Astrocyte (in vitro differentiated cells and primary cell): ENCODE results near the gene CPED1. TPM values are rescaled to one million over a fixed set of nuclear protein-coding genes. Genes with fewer than 3 reads are reported as not detected.
"Not testable (repeated sequence)": the region's sequence is repeated elsewhere in the genome, so short reads cannot be mapped to it uniquely, and the experiment has no call there.

ENCODE experiments used
- DNase-seq: peaks from one replicate; pipeline ENCODE4 v3.0.0-alpha.2; 2010; ENCODE audit warnings: low read depth
- FAIRE-seq: peaks from 2 replicates; lab custom pipeline; 2011; peaks lifted over from hg19 to GRCh38; lab: Jason Lieb, UNC
- H2AFZ ChIP-seq: 2 replicates; pipeline ENCODE4 v1.6.0; 2012; ENCODE audit warnings: low read depth, low read length, inconsistent platforms
- H3K27ac ChIP-seq: 2 replicates; pipeline ENCODE4 v1.5.1; 2011; ENCODE audit warnings: low read depth, low read length, inconsistent platforms
- H3K27me3 ChIP-seq: 2 replicates; pipeline ENCODE4 v1.6.0; 2011; ENCODE audit warnings: low read length, inconsistent platforms; ENCODE audit not compliant: insufficient read depth
- H3K36me3 ChIP-seq: 2 replicates; pipeline ENCODE4 v1.5.1; 2011; ENCODE audit warnings: low read length, inconsistent platforms; ENCODE audit not compliant: insufficient read depth
- H3K4me1 ChIP-seq: 2 replicates; pipeline ENCODE4 v1.5.1; 2011; ENCODE audit warnings: low read length, inconsistent platforms; ENCODE audit not compliant: insufficient read depth
- H3K4me2 ChIP-seq: 2 replicates; pipeline ENCODE4 v1.6.0; 2012; ENCODE audit warnings: low read length, inconsistent platforms
- H3K4me3 ChIP-seq: 2 replicates; pipeline ENCODE4 v1.5.1; 2011; ENCODE audit warnings: low read depth, mild to moderate bottlenecking, low read length, inconsistent platforms; ENCODE audit not compliant: insufficient read depth
- H3K79me2 ChIP-seq: 2 replicates; pipeline ENCODE4 v1.6.0; 2012; ENCODE audit warnings: mild to moderate bottlenecking, low read length, inconsistent platforms; ENCODE audit not compliant: insufficient read depth
- H3K9ac ChIP-seq: 2 replicates; pipeline ENCODE4 v1.6.0; 2012; ENCODE audit warnings: mild to moderate bottlenecking, low read length, inconsistent platforms
- H3K9me3 ChIP-seq: 2 replicates; pipeline ENCODE4 v1.5.1; 2012; ENCODE audit warnings: low read depth, mild to moderate bottlenecking, low read length, inconsistent platforms; ENCODE audit not compliant: insufficient read depth
- H4K20me1 ChIP-seq: 2 replicates; pipeline ENCODE4 v1.6.0; 2012; ENCODE audit warnings: low read length, inconsistent platforms; ENCODE audit not compliant: insufficient read depth
- H3K27ac Mint-ChIP-seq: one replicate; pipeline ENCODE4 v1.8.0; 2021; ENCODE audit warnings: mild to moderate bottlenecking, mixed read lengths; ENCODE audit not compliant: unreplicated experiment
- H3K27me3 Mint-ChIP-seq: one replicate; pipeline ENCODE4 v1.8.0; 2021; ENCODE audit warnings: low read depth, mixed read lengths; ENCODE audit not compliant: unreplicated experiment
- H3K36me3 Mint-ChIP-seq: one replicate; pipeline ENCODE4 v1.8.0; 2021; ENCODE audit warnings: low read depth, mixed read lengths; ENCODE audit not compliant: unreplicated experiment
- H3K4me1 Mint-ChIP-seq: one replicate; pipeline ENCODE4 v1.8.0; 2021; ENCODE audit warnings: low read depth, mixed read lengths; ENCODE audit not compliant: unreplicated experiment
- H3K4me3 Mint-ChIP-seq: one replicate; pipeline ENCODE4 v1.8.0; 2021; ENCODE audit warnings: mild to moderate bottlenecking, moderate library complexity, mixed read lengths; ENCODE audit not compliant: unreplicated experiment
- H3K9me3 Mint-ChIP-seq: one replicate; pipeline ENCODE4 v1.8.0; 2021; ENCODE audit warnings: mild to moderate bottlenecking, mixed read lengths; ENCODE audit not compliant: unreplicated experiment
- CTCF ChIP-seq: IDR thresholded peaks from 2 replicates; pipeline ENCODE4 v1.5.1; 2011; ENCODE audit warnings: low read depth, mild to moderate bottlenecking, inconsistent platforms, low read length, moderate library complexity; ENCODE audit not compliant: insufficient read depth
- EZH2 ChIP-seq: IDR thresholded peaks from 2 replicates; pipeline ENCODE4 v1.6.1; 2012; ENCODE audit warnings: mild to moderate bottlenecking, low read length, inconsistent platforms; ENCODE audit not compliant: insufficient read depth
- total RNA-seq: library from RNA; stranded (reverse); gene quantifications from 2 replicates; pipeline ENCODE4 v1.2.1, GENCODE V29; 2021

CPED1 gene
- total RNA-seq, 1 donor from 2014 or later: 6.1 TPM

- no peak for FAIRE-seq
- TF ChIP-seq EZH2: no peak
- no peak for TF ChIP-seq CTCF
- Histone ChIP-seq H3K9ac (no peak overlapping the region), H3K27me3 (no peaks in the 10 kb centered on the region), H2AFZ (no peak overlapping the region), H3K4me2 (no peak overlapping the region), H3K79me2 (no peaks in the 10 kb centered on the region), H3K9me3 (no peaks in the 10 kb centered on the region), H3K4me3 (no peak overlapping the region), H4K20me1 (no peaks in the 10 kb centered on the region), H3K36me3 (no peaks in the 10 kb centered on the region), H3K4me1 (peaks cover 4% of the 10 kb centered on the region), H3K27ac (no peak overlapping the region)
- peaks cover 5% of the 10 kb centered on the region for H3K4me1 Mint-ChIP-seq
- H3K9me3 Mint-ChIP-seq: no peaks in the 10 kb centered on the region
- H3K36me3 Mint-ChIP-seq: no peaks in the 10 kb centered on the region
- H3K4me3 Mint-ChIP-seq: no peak overlapping the region
- H3K27me3 Mint-ChIP-seq: no peaks in the 10 kb centered on the region
- DNase-seq: no peak
- H3K27ac Mint-ChIP-seq: no peak overlapping the region
These were observed 130.5 kb downstream of the CPED1 start for GRCh38 chr7:121119047-121119446.

- H3K4me3 Mint-ChIP-seq: no peak overlapping the region
- H3K36me3 ChIP-seq: no peaks in the 10 kb centered on the region
- H3K4me1 ChIP-seq: no peaks in the 10 kb centered on the region
- no peaks in the 10 kb centered on the region for H3K36me3 Mint-ChIP-seq
- no peaks in the 10 kb centered on the region for H3K79me2 ChIP-seq
- H3K27ac Mint-ChIP-seq: no peak overlapping the region
- no peak overlapping the region for H3K4me3 ChIP-seq
- no peaks in the 10 kb centered on the region for H3K9me3 ChIP-seq
- no peak for TF ChIP-seq CTCF
- no peak for TF ChIP-seq EZH2
- H2AFZ ChIP-seq: no peak overlapping the region
- H3K4me1 Mint-ChIP-seq: no peaks in the 10 kb centered on the region
- no peaks in the 10 kb centered on the region for H3K9me3 Mint-ChIP-seq
- FAIRE-seq: no peak
- H4K20me1 ChIP-seq: no peaks in the 10 kb centered on the region
- H3K27ac ChIP-seq: no peak overlapping the region
- no peak overlapping the region for H3K4me2 ChIP-seq
- no peak overlapping the region for H3K9ac ChIP-seq
- H3K27me3 ChIP-seq: no peaks in the 10 kb centered on the region
- no peaks in the 10 kb centered on the region for H3K27me3 Mint-ChIP-seq
- no peak for DNase-seq
These were observed 134.5 kb downstream of the CPED1 start for GRCh38 chr7:121123032-121123431.

- H3K4me1 ChIP-seq, H3K4me1 Mint-ChIP-seq, H3K27ac ChIP-seq, H4K20me1 ChIP-seq, H3K27ac Mint-ChIP-seq, FAIRE-seq, H3K36me3 Mint-ChIP-seq, DNase-seq, H3K36me3 ChIP-seq, H3K27me3 ChIP-seq, H3K9me3 ChIP-seq, H2AFZ ChIP-seq, H3K4me2 ChIP-seq, H3K27me3 Mint-ChIP-seq, H3K4me3 ChIP-seq, H3K9ac ChIP-seq, H3K4me3 Mint-ChIP-seq, H3K9me3 Mint-ChIP-seq, H3K79me2 ChIP-seq: not testable (repeated sequence)
These were observed 136.9 kb downstream of the CPED1 start for GRCh38 chr7:121125454-121125853.
